H1 (cell line): ENCODE results near the gene EPS8. TPM values are rescaled to one million over a fixed set of nuclear protein-coding genes. Genes with fewer than 3 reads are reported as not detected.

Experiments used
- CTCF ChIA-PET: fragments of 300-600 bp; sonication (Branson Sonifier 250); formaldehyde crosslinking; loops from one replicate; lab custom pipeline; 2021; ENCODE audit not compliant: partially characterized antibody; lab: Charles Lee
- POLR2A ChIA-PET: fragments of 300-600 bp; sonication (Branson Sonifier 250); formaldehyde crosslinking; loops from one replicate; lab custom pipeline; 2021; ENCODE audit warnings: inconsistent platforms; ENCODE audit not compliant: partially characterized antibody; lab: Charles Lee
- DNase-seq, 2 experiments: peaks; one replicate each; pipeline versions ENCODE4 v3.0.0 to v3.0.0-alpha.2; 2010 to 2022; ENCODE audit warnings: low spot score in 2 of 2, low read depth in 1 of 2, mixed read lengths in 1 of 2
- FAIRE-seq: peaks from 2 replicates; lab custom pipeline; 2011; peaks lifted over from hg19 to GRCh38; lab: Jason Lieb, UNC
- H2AFZ ChIP-seq: 2 replicates; pipeline ENCODE4 v1.8.1; 2012; ENCODE audit warnings: low read length, inconsistent platforms
- H2AK5ac ChIP-seq: 2 replicates; pipeline ENCODE4 v1.6.1; 2013; ENCODE audit warnings: low read depth, low read length
- H2BK120ac ChIP-seq: replicated peaks from 2 replicates; pipeline ENCODE3; 2013; ENCODE audit warnings: low read depth, low read length, inconsistent platforms
- H2BK12ac ChIP-seq: 2 replicates; pipeline ENCODE4 v1.6.1; 2013; ENCODE audit warnings: low read depth, low read length
- H2BK15ac ChIP-seq: 2 replicates; pipeline ENCODE4 v1.6.1; 2013; ENCODE audit warnings: low read length
- H2BK20ac ChIP-seq: 2 replicates; pipeline ENCODE4 v1.6.1; 2013; ENCODE audit warnings: low read length
- H2BK5ac ChIP-seq: 2 replicates; pipeline ENCODE4 v1.6.1; 2013; ENCODE audit warnings: low read depth, low read length
- H3K14ac ChIP-seq: 2 replicates; pipeline ENCODE4 v1.6.1; 2013; ENCODE audit warnings: inconsistent platforms; ENCODE audit not compliant: insufficient read length
- H3K18ac ChIP-seq: 2 replicates; pipeline ENCODE4 v1.6.1; 2013; ENCODE audit warnings: low read length; ENCODE audit errors: extremely low read depth
- H3K23ac ChIP-seq: 2 replicates; pipeline ENCODE4 v1.6.1; 2013; ENCODE audit warnings: inconsistent platforms; ENCODE audit not compliant: insufficient read length
- H3K23me2 ChIP-seq: 2 replicates; pipeline ENCODE4 v1.6.1; 2013; ENCODE audit warnings: low read depth, low read length
- H3K27ac ChIP-seq: 2 replicates; pipeline ENCODE4 v1.6.1; 2011; ENCODE audit warnings: low read depth, low read length, inconsistent platforms
- H3K27me3 ChIP-seq, 4 experiments: replicated peaks in 1 of 4; 1 replicate in 1 of 4; 2 replicates in 3 of 4; pipeline versions ENCODE4 v1.6.1 to v1.8.1; 2011 to 2013; ENCODE audit warnings: low read length in 3 of 4, mild to moderate bottlenecking in 3 of 4, inconsistent platforms in 2 of 4, mixed read lengths in 2 of 4, moderate library complexity in 1 of 4; ENCODE audit not compliant: control insufficient read depth in 3 of 4, insufficient read depth in 3 of 4; ENCODE audit errors: extremely low read depth in 1 of 4
- H3K36me3 ChIP-seq, 4 experiments: 2 replicates each; pipeline versions ENCODE4 v1.6.1 to v1.8.1; 2011 to 2013; ENCODE audit warnings: mild to moderate bottlenecking in 4 of 4, low read length in 3 of 4, moderate library complexity in 2 of 4, control low read depth in 1 of 4, inconsistent platforms in 1 of 4; ENCODE audit not compliant: insufficient read depth in 4 of 4, control insufficient read depth in 2 of 4
- H3K4ac ChIP-seq: replicated peaks from 2 replicates; pipeline ENCODE3; 2013; ENCODE audit warnings: low read length, low read depth, mixed read lengths, inconsistent platforms; ENCODE audit not compliant: insufficient read length
- H3K4me1 ChIP-seq, 4 experiments: replicated peaks in 1 of 4; 1 replicate in 1 of 4; 2 replicates in 3 of 4; pipeline versions ENCODE4 v1.6.1 to v1.8.1; 2011 to 2013; ENCODE audit warnings: low read length in 3 of 4, inconsistent platforms in 2 of 4, mixed read lengths in 1 of 4; ENCODE audit not compliant: insufficient read depth in 4 of 4, control insufficient read depth in 3 of 4
- H3K4me2 ChIP-seq, 2 experiments: 2 replicates each; pipeline versions ENCODE4 v1.6.1 to v1.8.1; 2011 to 2013; ENCODE audit warnings: low read depth in 2 of 2, low read length in 2 of 2, control low read depth in 1 of 2, inconsistent platforms in 1 of 2, mild to moderate bottlenecking in 1 of 2; ENCODE audit not compliant: insufficient read depth in 1 of 2
- H3K4me3 ChIP-seq, 4 experiments: fragments of 200-600, 300-600 bp in 1 of 4; sonication (generic), shearing (Covaris generic), sonication (Bioruptor Twin) in 1 of 4; 2 replicates each; pipeline versions ENCODE4 v1.5.1 to v1.8.1; 2011 to 2016; ENCODE audit warnings: low read length in 4 of 4, low read depth in 3 of 4, control low read depth in 2 of 4, inconsistent platforms in 2 of 4, mild to moderate bottlenecking in 2 of 4, mixed read lengths in 1 of 4, moderate library complexity in 1 of 4; ENCODE audit not compliant: insufficient read depth in 2 of 4; ENCODE audit errors: extremely low read depth in 1 of 4
- H3K56ac ChIP-seq: replicated peaks from 2 replicates; pipeline ENCODE3; 2013; ENCODE audit warnings: low read depth, mild to moderate bottlenecking, mixed read lengths, low read length, inconsistent platforms; ENCODE audit not compliant: insufficient read length
- H3K79me1 ChIP-seq: 2 replicates; pipeline ENCODE4 v1.6.1; 2013; ENCODE audit warnings: low read depth, low read length, control low read depth
- H3K79me2 ChIP-seq, 2 experiments: 2 replicates each; pipeline versions ENCODE4 v1.6.1 to v1.8.1; 2012 to 2013; ENCODE audit warnings: low read length in 2 of 2, mild to moderate bottlenecking in 2 of 2, inconsistent platforms in 1 of 2; ENCODE audit not compliant: insufficient read depth in 2 of 2, control insufficient read depth in 1 of 2
- H3K9ac ChIP-seq, 4 experiments: replicated peaks in 1 of 4; 1 replicate in 1 of 4; 2 replicates in 3 of 4; pipeline versions ENCODE4 v1.6.1 to v1.8.1; 2011 to 2013; ENCODE audit warnings: low read depth in 3 of 4, low read length in 3 of 4, control low read depth in 2 of 4, mild to moderate bottlenecking in 2 of 4, moderate library complexity in 2 of 4, inconsistent platforms in 1 of 4; ENCODE audit errors: extremely low read depth in 1 of 4
- H3K9me3 ChIP-seq, 2 experiments: 2 replicates each; pipeline versions ENCODE4 v1.6.1 to v1.8.1; 2012 to 2013; ENCODE audit warnings: mild to moderate bottlenecking in 2 of 2, moderate library complexity in 2 of 2, control low read depth in 1 of 2, inconsistent platforms in 1 of 2, low read depth in 1 of 2, low read length in 1 of 2, mixed read lengths in 1 of 2; ENCODE audit not compliant: insufficient read depth in 2 of 2
- H4K20me1 ChIP-seq, 2 experiments: replicated peaks in 1 of 2; 2 replicates each; pipeline versions ENCODE3 to v1.8.1; 2011 to 2013; ENCODE audit warnings: inconsistent platforms in 2 of 2, low read length in 2 of 2, mild to moderate bottlenecking in 1 of 2; ENCODE audit not compliant: insufficient read depth in 2 of 2, control insufficient read depth in 1 of 2
- H4K5ac ChIP-seq: 2 replicates; pipeline ENCODE4 v1.6.1; 2013; ENCODE audit warnings: low read length, low read depth, mixed read lengths, inconsistent platforms; ENCODE audit not compliant: insufficient read length
- H4K8ac ChIP-seq: 2 replicates; pipeline ENCODE4 v1.8.0; 2013; ENCODE audit warnings: mild to moderate bottlenecking, moderate library complexity, low read length, inconsistent platforms; ENCODE audit not compliant: insufficient read depth; ENCODE audit errors: extremely low read depth
- H4K91ac ChIP-seq: replicated peaks from 2 replicates; pipeline ENCODE3; 2013; ENCODE audit warnings: low read length, mixed read lengths, inconsistent platforms; ENCODE audit not compliant: insufficient read length
- ATF2 ChIP-seq: IDR thresholded peaks from 2 replicates; pipeline ENCODE4 v1.6.1; 2012; ENCODE audit warnings: low read length, inconsistent platforms
- BCL11A ChIP-seq, 2 experiments: IDR thresholded peaks; one replicate each; pipeline ENCODE4 v1.6.1; 2011; ENCODE audit warnings: low read depth in 2 of 2, low read length in 2 of 2, mild to moderate bottlenecking in 2 of 2
- EP300 ChIP-seq, 2 experiments: IDR thresholded peaks; 1 replicate in 1 of 2; 2 replicates in 1 of 2; pipeline ENCODE4 v1.6.1; 2011 to 2012; ENCODE audit warnings: low read depth in 2 of 2, low read length in 2 of 2, mild to moderate bottlenecking in 2 of 2, borderline replicate concordance in 1 of 2, inconsistent platforms in 1 of 2, moderate library complexity in 1 of 2
- JUN ChIP-seq: IDR thresholded peaks from 2 replicates; pipeline ENCODE4 v1.6.1; 2011; ENCODE audit warnings: low read depth, mild to moderate bottlenecking, improper control_type of control experiment, low read length
- NANOG ChIP-seq: IDR thresholded peaks from 2 replicates; pipeline ENCODE4 v1.6.1; 2011; ENCODE audit warnings: low read length, low read depth, mild to moderate bottlenecking, inconsistent platforms; ENCODE audit not compliant: insufficient read depth, poor library complexity, severe bottlenecking
- POLR2AphosphoS5 ChIP-seq: IDR thresholded peaks from 2 replicates; pipeline ENCODE4 v1.6.1; 2011; ENCODE audit warnings: low read depth, low read length
- RAD21 ChIP-seq, 2 experiments: IDR thresholded peaks in 1 of 2; conservative IDR thresholded peaks in 1 of 2; 2 replicates each; pipeline ENCODE4 v1.6.1; 2011; ENCODE audit warnings: low read depth in 2 of 2, low read length in 2 of 2, improper control_type of control experiment in 1 of 2, inconsistent platforms in 1 of 2, mild to moderate bottlenecking in 1 of 2, moderate library complexity in 1 of 2
- SP2 ChIP-seq: IDR thresholded peaks from 2 replicates; pipeline ENCODE4 v1.6.1; 2012; ENCODE audit warnings: mild to moderate bottlenecking, low read length, inconsistent platforms
- TAF1 ChIP-seq: IDR thresholded peaks from 2 replicates; pipeline ENCODE4 v1.6.1; 2011; ENCODE audit warnings: mild to moderate bottlenecking, low read depth, low read length
- TCF12 ChIP-seq: IDR thresholded peaks from 2 replicates; pipeline ENCODE4 v1.6.1; 2011; ENCODE audit warnings: low read depth, mild to moderate bottlenecking, low read length
- YY1 ChIP-seq: IDR thresholded peaks from 2 replicates; pipeline ENCODE4 v1.6.1; 2011; ENCODE audit warnings: low read depth, mild to moderate bottlenecking, low read length
- WGBS, 2 experiments: shearing (Covaris generic) in 1 of 2; methylation state at CpG; one replicate each; pipeline versions ENCODE4 v1.1.6 to v1.1.7; 2013 to 2015; ENCODE audit warnings: low lambda C conversion rate in 2 of 2, mixed read lengths in 2 of 2, inconsistent platforms in 1 of 2, low coverage in 1 of 2, missing lambda C conversion rate in 1 of 2; ENCODE audit not compliant: insufficient replicate concordance in 2 of 2, insufficient coverage in 1 of 2, insufficient read length in 1 of 2; ENCODE audit errors: extremely low coverage in 1 of 2, missing lambda C conversion rate in 1 of 2; 5-methylcytosine and 5-hydroxymethylcytosine counted together
- polyA plus RNA-seq, 7 experiments: library from polyadenylated mRNA; depleted of rRNA in 3 of 7; stranded (reverse) in 5 of 7; unstranded in 2 of 7; fragments of >200 nt in 5 of 7; fragments of 200-250 nt in 2 of 7; gene quantifications; 1 replicate in 5 of 7; 2 replicates in 1 of 7; 4 replicates in 1 of 7; pipeline versions ENCODE4 v1.2.1 to v1.2.3, GENCODE V29; 2011 to 2013; ENCODE audit warnings: missing spikeins in 2 of 7, mixed read lengths in 2 of 7
- total RNA-seq: library from RNA; stranded (reverse); fragmentation: NEBNext Ultra II Directional; extraction: Animal tissue kit (Norgen Biotek cat#: 25700); gene quantifications from 2 replicates; pipeline ENCODE4 v1.2.1, GENCODE V29; 2021

EPS8 gene
- total and polyA plus RNA-seq, 2 of the 8 experiments (the other 6 are each of a cell fraction or from before 2014, with no cell fraction given) = 3.0 to 4.6 TPM

- 84% methylated on average over 4 of the region's 4 CpGs; no CpG with 5 or more reads in 1 of the 2 experiments for WGBS, 2 experiments
- CTCF ChIA-PET = interaction anchor here (1.1 kb wide), 1 partner anchor 152 kb away, joined by 3 read pairs; no protein-coding TSS in a partner anchor
- POLR2A ChIA-PET = no interaction called here
Measured at GRCh38 chr12:15620741-15621539, 168.2 kb downstream of the EPS8 start.

More at GRCh38 chr12:15620741-15621539, 168.2 kb downstream of the EPS8 start:
- no peak overlapping the region for H3K56ac ChIP-seq
- H3K9ac ChIP-seq = no peak overlapping the region
- H3K79me1 ChIP-seq = no peaks in the 10 kb centered on the region
- TF ChIP-seq YY1 = no peak
- TF ChIP-seq TCF12 = no peak
- no peak for TF ChIP-seq EP300 (IDR thresholded peaks at IDR 0.05; ENCODE audit: borderline replicate concordance in 1 of 2, low read depth in 2 of 2, low read length in 2 of 2)
- TF ChIP-seq NANOG = no peak
- no peak for TF ChIP-seq RAD21 (IDR thresholded peaks at IDR 0.05 in 1 of 2, conservative IDR thresholded peaks at IDR 0.05 in 1 of 2; ENCODE audit: low read depth in 2 of 2, low read length in 2 of 2)
- TF ChIP-seq POLR2AphosphoS5 = no peak
- TF ChIP-seq TAF1 = no peak
- TF ChIP-seq ATF2 = no peak
- TF ChIP-seq SP2 = no peak
- no peak for TF ChIP-seq JUN
- TF ChIP-seq BCL11A (IDR thresholded peaks at IDR 0.05; ENCODE audit: low read depth in 2 of 2, low read length in 2 of 2) = no peak
- H2AK5ac ChIP-seq = no peak overlapping the region
- H3K36me3 ChIP-seq = no peaks in the 10 kb centered on the region
- no peak overlapping the region for H2BK12ac ChIP-seq
- H2AFZ ChIP-seq = no peak overlapping the region
- H3K4ac ChIP-seq = no peak overlapping the region
- DNase-seq (no peak), FAIRE-seq (no peak)
- H3K79me2 ChIP-seq = no peaks in the 10 kb centered on the region
- H3K27ac ChIP-seq = no peak overlapping the region
- H3K18ac ChIP-seq = no peak overlapping the region
- H3K4me1 ChIP-seq = no peaks in the 10 kb centered on the region
- H2BK15ac ChIP-seq = no peak overlapping the region
- no peak overlapping the region for H4K5ac ChIP-seq
- H4K8ac ChIP-seq = no peak overlapping the region
- H3K9me3 ChIP-seq = peaks cover 0 to 5% of the 10 kb centered on the region in 2 experiments; a peak in 1 of 4 replicates
- no peak overlapping the region for H3K4me3 ChIP-seq
- H3K14ac ChIP-seq = no peak overlapping the region
- H4K20me1 ChIP-seq = no peaks in the 10 kb centered on the region
- H3K27me3 ChIP-seq = no peaks in the 10 kb centered on the region
- no peak overlapping the region for H3K4me2 ChIP-seq
- no peak overlapping the region for H2BK120ac ChIP-seq
- no peak overlapping the region for H2BK20ac ChIP-seq
- H3K23me2 ChIP-seq = no peaks in the 10 kb centered on the region
- H4K91ac ChIP-seq = no peak overlapping the region
- no peak overlapping the region for H3K23ac ChIP-seq
- H2BK5ac ChIP-seq = no peak overlapping the region
